Fibroblast of villous mesenchyme (primary cell): ENCODE measurements around the gene ZNF282. TPM values are rescaled to one million over a fixed set of nuclear protein-coding genes. Genes with fewer than 3 reads are reported as not detected.

Experiments
- DNase-seq: peaks from one replicate; pipeline ENCODE4 v3.0.0-alpha.2; 2010; ENCODE audit warnings: low read depth
- H3K4me3 ChIP-seq: 2 replicates; pipeline ENCODE4 v1.5.1; 2011; ENCODE audit warnings: low read depth, mild to moderate bottlenecking, low read length
- CTCF ChIP-seq: IDR thresholded peaks from 2 replicates; pipeline ENCODE4 v1.5.1; 2012; ENCODE audit warnings: low read depth, mild to moderate bottlenecking, low read length; ENCODE audit not compliant: insufficient read depth
- total RNA-seq: library from RNA; depleted of rRNA; stranded (reverse); fragments of >200 nt; gene quantifications from 2 replicates; pipeline ENCODE4 v1.2.3, GENCODE V29; 2012

ZNF282 gene
- total RNA-seq, 1 donor: 21.6 TPM

GRCh38 chr7:149156898-149157297 lies 38.4 kb upstream of the ZNF282 start:
- DNase-seq: no peak
- TF ChIP-seq CTCF: no peak
- no peak overlapping the region for H3K4me3 ChIP-seq

GRCh38 chr7:149161241-149161848 lies 34.0 kb upstream of the ZNF282 start:
- no peak overlapping the region for H3K4me3 ChIP-seq
- DNase-seq: peak; percentile 16
- TF ChIP-seq CTCF: no peak

- no peak for TF ChIP-seq CTCF
- DNase-seq: no peak
- H3K4me3 ChIP-seq: no peak overlapping the region
Measured at GRCh38 chr7:149166142-149166541, 29.2 kb upstream of the ZNF282 start.

- no peak for DNase-seq
- no peak overlapping the region for H3K4me3 ChIP-seq
- TF ChIP-seq CTCF: no peak
Measured at GRCh38 chr7:149166630-149167352, 28.6 kb upstream of the ZNF282 start.

- no peak for TF ChIP-seq CTCF
- DNase-seq: peak; percentile 20
- H3K4me3 ChIP-seq: no peak overlapping the region
Measured at GRCh38 chr7:149171892-149172533, 23.3 kb upstream of the ZNF282 start.

DNA sequence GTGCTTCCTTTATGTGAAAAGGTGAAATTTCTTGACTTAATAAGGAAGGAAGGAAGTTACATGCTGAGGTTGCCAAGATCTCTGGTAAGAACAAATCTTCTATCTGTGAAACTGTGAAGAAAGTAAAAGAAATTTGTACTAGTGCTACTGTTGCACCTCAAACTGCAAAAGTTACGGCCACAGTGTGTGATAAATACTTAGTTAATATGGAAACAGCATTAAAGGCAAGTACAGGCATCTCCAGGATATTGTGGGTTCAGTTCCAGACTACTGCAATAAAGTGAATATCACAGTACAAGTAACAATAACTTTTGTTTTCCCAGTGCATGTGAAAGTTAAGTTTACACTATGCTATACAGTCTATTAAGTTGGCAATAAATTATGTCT lies 22.8 kb upstream of the ZNF282 start:
- DNase-seq: no peak
- H3K4me3 ChIP-seq: no peak overlapping the region
- TF ChIP-seq CTCF: no peak
